DOHH2 (cell line): ENCODE results near the gene CD151.
A peak's percentile ranks its signal among the peaks of the same experiment; 100 is the strongest.

Experiments
- H3F3A ChIP-seq: fragments of 200-600 bp; sonication (generic), shearing (Covaris generic); 2 replicates; pipeline ENCODE4 v1.6.0; 2016; ENCODE audit warnings: antibody characterized with exemption, mild to moderate bottlenecking; ENCODE audit not compliant: control insufficient read depth, insufficient read depth
- H3K27ac ChIP-seq: fragments of 200-600 bp; sonication (generic); 2 replicates; pipeline ENCODE4 v1.5.1; 2014; ENCODE audit warnings: low read depth, mild to moderate bottlenecking, low read length, moderate library complexity
- H3K27me3 ChIP-seq: fragments of 200-600 bp; sonication (generic); 2 replicates; pipeline ENCODE4 v1.6.1; 2014; ENCODE audit warnings: mild to moderate bottlenecking, low read length, mixed read lengths; ENCODE audit not compliant: control insufficient read depth
- H3K36me3 ChIP-seq: fragments of 200-600 bp; sonication (generic); 2 replicates; pipeline ENCODE4 v1.6.1; 2014; ENCODE audit warnings: mild to moderate bottlenecking, low read length, moderate library complexity, mixed read lengths; ENCODE audit not compliant: control insufficient read depth
- H3K4me1 ChIP-seq: fragments of 200-600 bp; sonication (generic); 2 replicates; pipeline ENCODE4 v1.6.1; 2014; ENCODE audit warnings: mild to moderate bottlenecking, low read length, mixed read lengths; ENCODE audit not compliant: control insufficient read depth
- H3K4me2 ChIP-seq: fragments of 200-600 bp; sonication (generic); 2 replicates; pipeline ENCODE4 v1.6.0; 2014; ENCODE audit warnings: mild to moderate bottlenecking, low read length, moderate library complexity
- H3K4me3 ChIP-seq: fragments of 200-600 bp; sonication (generic); 2 replicates; pipeline ENCODE4 v1.5.1; 2014; ENCODE audit warnings: mild to moderate bottlenecking, low read length, mixed read lengths
- H3K79me2 ChIP-seq: fragments of 200-600 bp; sonication (generic); 2 replicates; pipeline ENCODE4 v1.6.1; 2014; ENCODE audit warnings: mild to moderate bottlenecking, low read length, mixed read lengths; ENCODE audit not compliant: control insufficient read depth
- H3K9me2 ChIP-seq: fragments of 200-600 bp; sonication (generic); replicated peaks from 2 replicates; pipeline ENCODE4 v1.6.1; 2014; ENCODE audit warnings: mild to moderate bottlenecking, low read length, mixed read lengths; ENCODE audit not compliant: control insufficient read depth
- H3K9me3 ChIP-seq: fragments of 200-600 bp; sonication (generic); 2 replicates; pipeline ENCODE4 v1.6.1; 2014; ENCODE audit warnings: antibody characterized with exemption, low read length, mixed read lengths; ENCODE audit not compliant: control insufficient read depth, insufficient read depth
- H4K20me1 ChIP-seq: fragments of 200-600 bp; sonication (generic); 2 replicates; pipeline ENCODE4 v1.6.0; 2014; ENCODE audit warnings: low read depth, mild to moderate bottlenecking, antibody characterized with exemption, low read length, moderate library complexity; ENCODE audit not compliant: control insufficient read depth, insufficient read depth
- CTCF ChIP-seq: fragments of 200-600 bp; sonication (generic); IDR thresholded peaks from one replicate; pipeline ENCODE4 v1.5.1; 2014; ENCODE audit warnings: antibody characterized with exemption, mild to moderate bottlenecking, low read depth, low read length; ENCODE audit not compliant: poor library complexity, severe bottlenecking
- EZH2phosphoT487 ChIP-seq: fragments of 200-600 bp; sonication (generic); IDR thresholded peaks from 2 replicates; pipeline ENCODE4 v1.6.1; 2017; ENCODE audit warnings: borderline replicate concordance, mild to moderate bottlenecking, antibody characterized with exemption, low read length, moderate library complexity, mixed read lengths

Gene CD151

DNA sequence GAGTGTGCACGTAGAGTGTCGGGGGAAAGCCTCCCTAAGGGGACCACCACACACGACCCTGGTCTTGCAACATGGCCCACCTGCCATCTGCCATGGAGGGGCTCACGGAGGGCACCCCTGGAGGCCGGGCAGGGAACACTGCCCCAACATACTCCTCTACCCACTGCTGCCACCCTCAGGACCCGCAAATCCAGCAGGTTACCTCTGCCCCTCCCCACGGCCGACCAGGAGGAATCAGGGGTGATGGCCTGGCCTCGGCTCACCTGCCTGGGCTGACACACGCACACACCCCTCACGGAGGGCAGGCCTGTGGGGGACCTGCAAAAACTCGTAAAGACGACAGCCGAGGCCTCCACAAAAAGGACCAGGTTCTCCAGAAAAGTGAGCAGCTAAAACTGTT, 47.7 kb downstream of the CD151 start:
- H3K4me2 ChIP-seq: no peak overlapping the region
- no peak overlapping the region for H3K4me3 ChIP-seq
- H3F3A ChIP-seq: 0 out of 2 replicates have a peak, but pooled peaks cover 2% of the 10 kb centered on the region
- H3K36me3 ChIP-seq: peaks cover 23% of the 10 kb centered on the region
- H3K9me2 ChIP-seq: no peaks in the 10 kb centered on the region
- no peaks in the 10 kb centered on the region for H3K9me3 ChIP-seq
- no peak overlapping the region for H3K27ac ChIP-seq
- H3K4me1 ChIP-seq: no peaks in the 10 kb centered on the region
- peak; percentile 16 for TF ChIP-seq CTCF
- no peak for TF ChIP-seq EZH2phosphoT487
- H4K20me1 ChIP-seq: no peaks in the 10 kb centered on the region
- H3K27me3 ChIP-seq: no peaks in the 10 kb centered on the region
- H3K79me2 ChIP-seq: no peaks in the 10 kb centered on the region

DNA sequence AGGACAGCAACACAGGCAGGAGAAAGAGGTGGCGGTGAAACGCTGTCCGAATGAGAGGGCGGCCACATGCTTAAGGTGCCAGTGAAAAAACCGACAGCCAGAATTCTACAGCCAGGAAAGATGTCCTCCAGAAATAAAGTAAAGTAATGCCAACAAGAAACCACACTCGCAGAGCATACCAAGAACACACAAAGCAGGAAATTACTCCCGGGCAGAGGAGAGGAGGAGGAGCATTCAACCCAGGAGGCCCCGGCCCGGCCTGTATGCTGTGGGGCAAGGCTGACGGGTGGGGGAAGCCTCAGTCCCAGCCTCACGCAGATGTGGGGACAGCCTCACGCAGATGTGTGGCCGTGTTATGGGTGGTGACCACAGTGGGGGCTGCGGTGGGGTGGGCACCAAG, 49.8 kb downstream of the CD151 start:
- Histone ChIP-seq H3K4me2 (no peak overlapping the region), H3K9me2 (no peaks in the 10 kb centered on the region), H3F3A (no peaks in the 10 kb centered on the region), H3K36me3 (peaks cover 32% of the 10 kb centered on the region), H3K79me2 (no peaks in the 10 kb centered on the region), H3K4me1 (no peaks in the 10 kb centered on the region), H3K27ac (no peak overlapping the region), H3K27me3 (no peaks in the 10 kb centered on the region), H3K9me3 (no peaks in the 10 kb centered on the region), H4K20me1 (no peaks in the 10 kb centered on the region), H3K4me3 (no peak overlapping the region)
- no peak for TF ChIP-seq CTCF
- TF ChIP-seq EZH2phosphoT487: no peak

GRCh38 chr11:883527-883926, 50.8 kb downstream of the CD151 start:
- Histone ChIP-seq H3K4me1 (no peaks in the 10 kb centered on the region), H3K79me2 (no peaks in the 10 kb centered on the region), H3K9me3 (no peaks in the 10 kb centered on the region), H3K4me2 (no peak overlapping the region), H3K36me3 (peaks cover 40% of the 10 kb centered on the region), H3K27ac (no peak overlapping the region), H4K20me1 (no peaks in the 10 kb centered on the region), H3F3A (no peaks in the 10 kb centered on the region), H3K4me3 (no peak overlapping the region), H3K27me3 (no peaks in the 10 kb centered on the region), H3K9me2 (no peaks in the 10 kb centered on the region)
- TF ChIP-seq CTCF: no peak
- TF ChIP-seq EZH2phosphoT487: no peak

DNA sequence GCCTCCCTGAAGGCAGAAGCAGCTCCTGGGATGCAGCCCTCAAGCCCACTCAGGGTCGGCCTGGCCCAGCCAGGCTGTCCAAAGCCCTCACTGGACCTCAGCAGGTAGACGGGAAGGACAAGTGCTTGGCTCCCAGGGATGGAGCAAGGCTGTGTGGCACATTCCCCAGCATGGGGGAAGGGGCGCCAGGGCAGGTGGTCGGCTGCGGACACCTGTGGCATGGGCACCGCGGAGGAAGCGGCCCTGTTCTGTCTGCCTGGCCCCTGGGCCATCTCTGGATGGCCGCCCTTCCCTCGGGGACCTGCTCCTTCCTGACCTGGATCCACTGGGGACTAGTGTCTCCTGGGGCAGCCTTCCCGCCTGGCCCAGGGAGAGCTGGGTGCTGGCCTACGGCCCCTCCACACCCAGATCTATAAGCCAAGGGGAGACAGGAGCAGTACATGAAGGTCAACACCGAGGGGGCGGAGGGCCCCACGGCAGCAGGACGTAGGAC, 51.9 kb downstream of the CD151 start:
- Histone ChIP-seq H3K79me2 (no peaks in the 10 kb centered on the region), H3K27ac (no peak overlapping the region), H3K36me3 (peaks cover 35% of the 10 kb centered on the region), H4K20me1 (no peaks in the 10 kb centered on the region), H3K27me3 (no peaks in the 10 kb centered on the region), H3K4me2 (no peak overlapping the region), H3K9me2 (no peaks in the 10 kb centered on the region), H3K4me1 (no peaks in the 10 kb centered on the region), H3K9me3 (no peaks in the 10 kb centered on the region), H3K4me3 (no peak overlapping the region), H3F3A (no peaks in the 10 kb centered on the region)
- no peak for TF ChIP-seq CTCF
- no peak for TF ChIP-seq EZH2phosphoT487
